ENCODE results near the gene AIF1. TPM values are rescaled to one million over a fixed set of nuclear protein-coding genes. Genes with fewer than 3 reads are reported as not detected.

The AIF1 gene
- total RNA-seq, 2 experiments from 2014 or later, result 16.3 to 22.0 TPM

DNA sequence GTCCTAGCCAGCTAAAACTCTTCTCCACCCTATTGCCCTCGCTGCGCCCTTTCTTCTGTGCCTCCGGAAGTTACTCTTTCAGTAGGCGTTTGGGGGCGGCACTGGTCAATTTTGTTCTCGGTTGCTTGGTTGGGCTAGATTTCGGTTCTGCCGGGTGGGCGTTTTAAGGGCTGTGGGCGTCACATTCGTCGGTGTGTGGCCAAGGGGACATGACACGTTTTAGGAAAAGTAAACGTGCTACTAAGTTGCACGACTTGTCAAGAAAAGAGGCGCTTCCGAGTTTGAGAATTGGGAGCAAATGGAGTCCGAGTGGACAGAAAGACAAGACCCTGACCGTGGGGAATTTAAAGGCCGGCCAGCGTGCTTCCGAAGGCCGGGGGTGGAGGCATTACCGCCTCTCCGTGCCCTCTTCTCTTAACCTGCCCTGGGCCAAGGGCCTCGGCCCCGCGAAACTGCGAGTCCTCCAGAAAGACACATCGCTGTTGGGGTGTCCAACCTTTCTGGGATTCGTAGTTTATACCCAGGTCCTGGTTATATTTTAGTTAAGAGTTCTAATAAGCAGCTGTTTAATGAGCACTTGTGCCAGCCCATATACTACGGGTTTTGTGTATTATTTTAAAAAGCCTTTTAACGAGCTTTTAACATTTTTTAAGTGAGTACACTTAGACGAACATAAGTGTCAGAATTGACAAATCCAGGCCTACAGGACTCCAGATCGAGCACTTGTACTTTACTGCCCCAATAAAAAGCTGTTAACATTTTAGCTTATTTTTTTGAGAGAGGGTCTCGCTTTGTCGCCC lies 38.1 kb downstream of the AIF1 start:
- no peak for TF ChIP-seq EZH2phosphoT487 (IDR thresholded peaks at IDR 0.05; ENCODE audit: borderline replicate concordance, low read depth, low read length)
- peak; percentile 59 for TF ChIP-seq CTCF (conservative IDR thresholded peaks at IDR 0.05; ENCODE audit: low read length)
- Histone ChIP-seq H3K36me3 (ENCODE audit: insufficient read depth, low read length) (peaks cover 30% of the 10 kb centered on the region), H4K20me1 (ENCODE audit: insufficient read depth, low read length) (0 out of 2 replicates have a peak, but pooled peaks cover 4% of the 10 kb centered on the region), H3K79me2 (ENCODE audit: insufficient read depth, low read depth, low read length) (peaks cover 32% of the 10 kb centered on the region), H3K4me1 (ENCODE audit: insufficient read depth, low read length, poor library complexity, severe bottlenecking) (peaks cover 19% of the 10 kb centered on the region), H3K9me3 (ENCODE audit: low read length) (no peaks in the 10 kb centered on the region), H2AFZ (ENCODE audit: low read length) (peak overlapping the region; percentile 5; the same call in 1 of the 2 replicates), H3K4me3 (ENCODE audit: low read depth, low read length, poor library complexity, severe bottlenecking) (peak overlapping the region; percentile 76), H3K27ac (ENCODE audit: low read depth, low read length, poor library complexity, severe bottlenecking) (peak overlapping the region; percentile 75), H3K4me2 (ENCODE audit: low read length) (peak overlapping the region; percentile 78), H3K9me2 (ENCODE audit: insufficient read depth, low read length) (no peaks in the 10 kb centered on the region)
- peak; percentile 97 for DNase-seq (ENCODE audit: low spot score)
- CTCF ChIA-PET (ENCODE audit: unreplicated experiment), result interaction anchor here (0.6 kb wide), 1 partner anchor 117 kb away, joined by 8 read pairs; no protein-coding TSS in a partner anchor
- intact Hi-C loops (cut with micrococcal nuclease; ENCODE audit: unreplicated experiment), result loop anchor here (1.0 kb wide), 4 partner anchors 12 to 111 kb away; partner anchors contain the start of genes ATP6V1G2, DDX39B and PRRC2A
- BruUV-seq (replicated peaks), result TSS peak; percentile 99
- POLR2A ChIA-PET, result interaction anchor here (0.6 to 4.0 kb wide), 18 partner anchors 8 to 539 kb away, joined by 3 to 19 read pairs (median 4); partner anchors contain the start of genes C6orf47, CSNK2B, DDX39B and EGFL8

GRCh38 chr6:31654574-31655348 lies 39.7 kb downstream of the AIF1 start:
- Histone ChIP-seq H3K4me2 (ENCODE audit: low read length) (no peak overlapping the region), H3K9me2 (ENCODE audit: insufficient read depth, low read length) (no peaks in the 10 kb centered on the region), H4K20me1 (ENCODE audit: insufficient read depth, low read length) (0 out of 2 replicates have a peak, but pooled peaks cover 4% of the 10 kb centered on the region), H3K9me3 (ENCODE audit: low read length) (no peaks in the 10 kb centered on the region), H2AFZ (ENCODE audit: low read length) (no peak overlapping the region), H3K4me1 (ENCODE audit: insufficient read depth, low read length, poor library complexity, severe bottlenecking) (peaks cover 35% of the 10 kb centered on the region), H3K27ac (ENCODE audit: low read depth, low read length, poor library complexity, severe bottlenecking) (no peak overlapping the region), H3K79me2 (ENCODE audit: insufficient read depth, low read depth, low read length) (peaks cover 28% of the 10 kb centered on the region), H3K36me3 (ENCODE audit: insufficient read depth, low read length) (peaks cover 14% of the 10 kb centered on the region), H3K4me3 (ENCODE audit: low read depth, low read length, poor library complexity, severe bottlenecking) (no peak overlapping the region)
- intact Hi-C loops (cut with micrococcal nuclease; ENCODE audit: unreplicated experiment), result no loop called here
- TF ChIP-seq CTCF (conservative IDR thresholded peaks at IDR 0.05; ENCODE audit: low read length) (no peak), EZH2phosphoT487 (IDR thresholded peaks at IDR 0.05; ENCODE audit: borderline replicate concordance, low read depth, low read length) (no peak)
- BruUV-seq (replicated peaks), result no TSS peak
- CTCF ChIA-PET (ENCODE audit: unreplicated experiment), result no interaction called here
- no peak for DNase-seq (ENCODE audit: low spot score)
- POLR2A ChIA-PET, result interaction anchor here (0.6 to 4.0 kb wide), 4 partner anchors 19 to 113 kb away, joined by 3 to 19 read pairs (median 6); partner anchors contain the start of gene DDX39B

All from OCI-LY7 (cell line).